Panc1 (cell line): ENCODE measurements around the gene AGBL1. TPM values are rescaled to one million over a fixed set of nuclear protein-coding genes. Genes with fewer than 3 reads are reported as not detected.

Experiments
- ATAC-seq: fragments of 200-7000 bp; cut with Tn5 transposase; 2 replicates; pipeline ENCODE4 v1.9.1; 2020; ENCODE audit warnings: mild to moderate bottlenecking, moderate library complexity
- BruUV-seq: library from RNA; stranded (reverse); fragments of 400-500 nt; replicated peaks from 2 replicates; lab custom pipeline; 2021; lab: Mats Ljungman, UMichigan
- CTCF ChIA-PET: fragments of 300-600 bp; sonication (Branson Sonifier 250); formaldehyde crosslinking; loops from one replicate; lab custom pipeline; 2022; ENCODE audit warnings: antibody characterized with exemption; lab: Charles Lee
- POLR2A ChIA-PET: fragments of 300-600 bp; sonication (Branson Sonifier 250); formaldehyde crosslinking; loops from one replicate; lab custom pipeline; 2022; ENCODE audit warnings: antibody characterized with exemption; lab: Charles Lee
- DNase-seq: peaks from one replicate; pipeline ENCODE4 v3.0.0-alpha.2; 2010; ENCODE audit warnings: low read depth, low spot score
- H3K27ac ChIP-seq: 2 replicates; pipeline ENCODE4 v1.5.1; 2011; ENCODE audit warnings: mild to moderate bottlenecking, low read length, inconsistent platforms
- H3K27me3 ChIP-seq: fragments of 200-500 bp; sonication (Bioruptor generic); 2 replicates; pipeline ENCODE4 v1.6.0; 2014; ENCODE audit warnings: low read length, inconsistent platforms; ENCODE audit not compliant: control insufficient read depth, insufficient read depth
- H3K36me3 ChIP-seq: fragments of 200-500 bp; sonication (Bioruptor generic); 2 replicates; pipeline ENCODE4 v1.5.1; 2014; ENCODE audit warnings: inconsistent platforms, mild to moderate bottlenecking, low read length, moderate library complexity; ENCODE audit not compliant: control insufficient read depth, insufficient read depth
- H3K4me1 ChIP-seq: 2 replicates; pipeline ENCODE4 v1.5.1; 2011; ENCODE audit warnings: inconsistent platforms, mild to moderate bottlenecking, low read length, moderate library complexity; ENCODE audit not compliant: control insufficient read depth, insufficient read depth
- H3K4me3 ChIP-seq, 2 experiments: 2 replicates each; pipeline ENCODE4 v1.5.1; 2011 to 2012; ENCODE audit warnings: low read depth in 2 of 2, low read length in 2 of 2, mild to moderate bottlenecking in 2 of 2, inconsistent platforms in 1 of 2, moderate library complexity in 1 of 2
- H3K9me3 ChIP-seq: fragments of 200-500 bp; sonication (Bioruptor generic); 2 replicates; pipeline ENCODE4 v1.5.1; 2014; ENCODE audit warnings: low read depth, mild to moderate bottlenecking, inconsistent platforms, low read length, moderate library complexity; ENCODE audit not compliant: control insufficient read depth, insufficient read depth
- CTCF ChIP-seq: fragments of 450-650 bp; IDR thresholded peaks from 2 replicates; pipeline ENCODE4 v1.5.1; 2017; ENCODE audit warnings: mild to moderate bottlenecking
- POLR2AphosphoS5 ChIP-seq: IDR thresholded peaks from 2 replicates; pipeline ENCODE4 v1.6.1; 2012; ENCODE audit warnings: mild to moderate bottlenecking, low read depth, low read length, moderate library complexity
- REST ChIP-seq, 2 experiments: IDR thresholded peaks; 2 replicates each; pipeline ENCODE4 v1.6.1; 2011 to 2012; ENCODE audit warnings: low read depth in 2 of 2, control low read depth in 1 of 2, low read length in 1 of 2, mild to moderate bottlenecking in 1 of 2, moderate library complexity in 1 of 2; ENCODE audit not compliant: insufficient read depth in 1 of 2
- SIN3A ChIP-seq: IDR thresholded peaks from 2 replicates; pipeline ENCODE4 v1.6.1; 2012; ENCODE audit warnings: low read depth, mild to moderate bottlenecking, low read length, moderate library complexity, borderline replicate concordance; ENCODE audit not compliant: insufficient read depth
- TCF7L2 ChIP-seq: IDR thresholded peaks from 2 replicates; pipeline ENCODE4 v1.6.1; 2011; ENCODE audit warnings: mild to moderate bottlenecking, low read depth, low read length, inconsistent platforms
- in situ Hi-C: cut with HindIII; loops from 2 replicates; pipeline ENCODE4 v1.10.0; 2016; ENCODE audit warnings: low sequenced_read_pairs, low pct_unique_long_range_greater_than_20kb
- intact Hi-C: fragments of 100-400 bp; cut with micrococcal nuclease; formaldehyde crosslinking; loops from one replicate; pipeline ENCODE4 v1.10.0; 2022; ENCODE audit not compliant: unreplicated experiment
- total RNA-seq: library from RNA; stranded (reverse); gene quantifications from one replicate; pipeline ENCODE4 v1.2.1, GENCODE V29; 2021; ENCODE audit not compliant: unreplicated experiment

Gene AGBL1
- total RNA-seq, 1 experiment from 2014 or later: not detected

- ChIA-PET CTCF (no interaction called here), POLR2A (no interaction called here)
- H3K4me1 ChIP-seq: no peaks in the 10 kb centered on the region
- DNase-seq: no peak
- in situ Hi-C loops: no loop called here
- 0 out of 2 replicates have a peak, but pooled peaks cover 2% of the 10 kb centered on the region for H3K9me3 ChIP-seq
- TF ChIP-seq REST (IDR thresholded peaks at IDR 0.05; ENCODE audit: insufficient read depth in 1 of 2, low read depth in 2 of 2, low read length in 1 of 2): no peak
- no peak for TF ChIP-seq SIN3A
- TF ChIP-seq TCF7L2: no peak
- TF ChIP-seq CTCF: no peak
- TF ChIP-seq POLR2AphosphoS5: no peak
- intact Hi-C loops: no loop called here
- no TSS peak for BruUV-seq
- ATAC-seq: no peak
- H3K36me3 ChIP-seq: no peaks in the 10 kb centered on the region
- H3K27me3 ChIP-seq: no peaks in the 10 kb centered on the region
- no peak overlapping the region for H3K4me3 ChIP-seq
- no peak overlapping the region for H3K27ac ChIP-seq
These were observed 510.8 kb downstream of the AGBL1 start for GRCh38 chr15:86590461-86590860.

- no peak overlapping the region for H3K4me3 ChIP-seq
- BruUV-seq: no TSS peak
- no peaks in the 10 kb centered on the region for H3K36me3 ChIP-seq
- DNase-seq: no peak
- no peak overlapping the region for H3K27ac ChIP-seq
- no peak for TF ChIP-seq REST (IDR thresholded peaks at IDR 0.05; ENCODE audit: insufficient read depth in 1 of 2, low read depth in 2 of 2, low read length in 1 of 2)
- no peak for TF ChIP-seq SIN3A
- no peak for TF ChIP-seq CTCF
- TF ChIP-seq TCF7L2: no peak
- no peak for TF ChIP-seq POLR2AphosphoS5
- ATAC-seq: no peak
- POLR2A ChIA-PET: no interaction called here
- in situ Hi-C loops (no loop called here), intact Hi-C loops (no loop called here)
- no peaks in the 10 kb centered on the region for H3K4me1 ChIP-seq
- H3K27me3 ChIP-seq: no peaks in the 10 kb centered on the region
- 0 out of 2 replicates have a peak, but pooled peaks cover 2% of the 10 kb centered on the region for H3K9me3 ChIP-seq
- CTCF ChIA-PET: no interaction called here
These were observed 511.5 kb downstream of the AGBL1 start for GRCh38 chr15:86591158-86591557.
